GM12878 (cell line): ENCODE measurements around the gene SLCO2B1.

Experiments
- CTCF ChIP-seq, 3 experiments: IDR thresholded peaks in 2 of 3; conservative IDR thresholded peaks in 1 of 3; 2 replicates each; pipeline ENCODE4 v1.5.1; 2011; ENCODE audit warnings: low read depth in 3 of 3, low read length in 3 of 3, mild to moderate bottlenecking in 3 of 3, control low read depth in 2 of 3, moderate library complexity in 2 of 3, inconsistent platforms in 1 of 3, mixed read lengths in 1 of 3; ENCODE audit not compliant: control insufficient read depth in 2 of 3, insufficient read depth in 1 of 3; ENCODE audit errors: extremely low read depth in 1 of 3
- MAX ChIP-seq: IDR thresholded peaks from 2 replicates; pipeline ENCODE4 v1.6.1; 2012; ENCODE audit warnings: low read depth, low read length, improper control_type of control experiment
- RAD21 ChIP-seq: IDR thresholded peaks from 2 replicates; pipeline ENCODE4 v1.6.1; 2011; ENCODE audit warnings: mild to moderate bottlenecking, low read depth, low read length, moderate library complexity; ENCODE audit not compliant: insufficient read depth
- RELA ChIP-seq: fragments of 450-650 bp; IDR thresholded peaks from 2 replicates; pipeline ENCODE4 v1.8.0; 2014; ENCODE audit warnings: borderline replicate concordance; ENCODE audit not compliant: partially characterized antibody
- SP1 ChIP-seq: IDR thresholded peaks from one replicate; pipeline ENCODE4 v1.6.1; 2011; ENCODE audit warnings: low read depth, low read length

GRCh38 chr11:75242722-75243600 is 92.1 kb downstream of the SLCO2B1 start:
- TF ChIP-seq RELA = no peak
- no peak for TF ChIP-seq MAX
- no peak for TF ChIP-seq CTCF (IDR thresholded peaks at IDR 0.05 in 2 of 3, conservative IDR thresholded peaks at IDR 0.05 in 1 of 3; ENCODE audit: control insufficient read depth in 2 of 3, extremely low read depth in 1 of 3, insufficient read depth in 1 of 3, low read depth in 3 of 3, low read length in 3 of 3)
- no peak for TF ChIP-seq SP1
- TF ChIP-seq RAD21 = no peak
